GM19043 (cell line): ENCODE data around the gene ELOVL1.
"Not testable (repeated sequence)": the region's sequence is repeated elsewhere in the genome, so short reads cannot be mapped to it uniquely, and the experiment has no call there.

ENCODE experiments used
- ATAC-seq: cut with Tn5 transposase; IDR thresholded peaks from one replicate; pipeline ENCODE4 v1.9.1; 2021; ENCODE audit warnings: low read depth; ENCODE audit not compliant: unreplicated experiment

ELOVL1 gene

DNA sequence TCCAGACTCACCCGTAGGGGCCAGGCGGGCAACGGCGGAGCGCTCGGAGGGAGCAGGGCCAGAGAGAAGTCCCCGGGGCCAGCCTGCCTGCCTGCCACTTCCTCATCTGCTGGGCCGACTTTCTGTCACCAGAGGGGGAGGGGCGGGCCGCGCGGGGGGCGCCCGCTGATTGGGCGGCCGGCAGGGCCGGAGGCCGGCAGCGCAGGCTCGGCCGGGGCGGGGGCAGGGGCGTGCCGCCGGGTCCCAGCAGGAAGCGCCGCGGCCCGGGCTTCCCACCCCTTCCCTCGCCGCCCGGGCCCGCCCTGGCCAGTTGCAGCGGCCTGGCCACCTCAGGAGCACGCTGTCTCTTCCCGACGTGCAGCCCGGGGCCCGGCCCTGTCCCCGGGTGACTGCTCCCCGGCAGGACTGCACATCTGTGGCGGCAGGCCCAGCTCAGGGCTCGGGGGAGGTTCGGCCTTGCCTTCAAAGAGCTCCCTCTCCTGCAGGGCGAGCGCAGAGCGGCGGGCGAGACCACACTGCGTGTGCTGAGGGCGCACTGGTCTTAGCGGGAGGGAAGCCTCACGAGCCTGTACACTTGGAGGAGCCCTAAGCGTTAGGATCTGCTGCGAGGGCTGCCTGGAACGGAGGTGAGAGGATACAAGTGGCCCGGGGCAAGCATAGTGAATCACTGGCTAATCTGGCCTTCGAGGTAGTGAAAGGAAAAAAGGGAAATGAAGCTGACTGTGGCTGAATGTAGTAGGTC is at the start of gene ELOVL1:
Gene ELOVL1 (minus strand): TSS at position 108 of the 742 bp plus-strand sequence. CDS start 2,402 bp downstream, outside the sequence.
- ATAC-seq: peak; percentile 68

DNA sequence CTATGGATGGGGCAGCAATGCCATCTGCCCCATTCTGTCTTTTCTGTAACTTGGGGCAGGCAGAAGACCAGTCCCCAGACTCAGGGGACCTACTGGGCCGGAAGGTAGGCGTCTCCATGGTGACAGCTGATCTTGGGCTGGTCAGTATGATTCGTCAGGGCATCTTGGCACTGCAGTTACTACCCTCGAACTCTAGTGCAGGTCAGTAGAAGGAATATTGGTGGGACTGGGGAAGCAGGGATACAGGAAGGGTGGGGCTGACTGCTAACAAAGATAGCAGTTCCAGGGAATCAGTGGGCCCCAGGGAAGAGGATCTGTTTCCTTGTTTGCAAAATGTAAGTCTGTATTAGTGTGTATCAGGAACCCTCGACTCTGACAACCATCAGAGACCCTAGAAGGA is 48.1 kb upstream of the ELOVL1 start:
- no peak for ATAC-seq

DNA sequence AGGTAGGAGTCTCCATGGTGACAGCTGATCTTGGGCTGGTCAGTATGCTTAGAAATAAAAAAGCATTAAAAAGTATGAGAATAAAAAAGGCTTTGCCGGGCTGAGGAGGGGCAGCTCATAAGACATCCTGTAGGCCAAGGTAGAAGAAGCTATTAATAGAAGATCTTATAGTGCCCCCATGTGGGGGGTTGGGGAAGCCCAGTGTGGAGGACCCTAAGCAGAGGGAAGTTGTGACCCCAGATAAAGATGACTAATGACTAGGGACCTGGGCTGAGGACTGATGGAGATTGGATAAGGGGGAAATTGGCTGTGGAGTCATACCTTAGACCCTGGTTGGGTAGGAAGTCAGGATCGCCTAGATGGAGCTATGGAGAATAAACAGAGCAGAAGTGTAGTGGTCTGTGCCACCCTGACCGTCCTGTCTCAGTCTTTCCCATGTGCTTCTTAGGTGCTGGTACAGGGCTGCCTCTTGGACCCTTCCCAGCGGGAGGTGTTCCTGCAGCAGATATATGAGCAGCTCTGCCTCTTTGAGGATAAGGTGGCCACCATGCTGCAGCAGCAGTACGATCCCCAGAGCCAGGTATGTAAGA is 46.9 kb upstream of the ELOVL1 start:
- no peak for ATAC-seq

DNA sequence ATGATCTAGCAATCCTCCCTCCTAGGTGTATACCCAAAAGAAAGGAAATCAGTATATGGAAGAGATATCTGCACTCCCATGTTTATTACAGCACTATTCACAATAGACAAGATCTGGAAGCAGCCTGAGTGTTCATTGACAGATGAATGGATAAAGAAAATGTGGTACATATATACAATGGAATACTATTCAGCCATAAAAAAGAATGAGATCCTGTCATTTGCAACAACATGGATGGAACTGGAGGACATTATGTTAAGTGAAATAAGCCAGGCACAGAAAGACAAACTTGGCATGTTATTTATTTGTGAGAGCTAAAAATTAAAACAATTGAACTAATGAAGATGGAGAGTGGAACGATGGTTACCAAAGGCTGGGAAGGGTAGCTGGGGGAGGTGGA is 45.6 kb upstream of the ELOVL1 start:
- ATAC-seq: not testable (repeated sequence)

DNA sequence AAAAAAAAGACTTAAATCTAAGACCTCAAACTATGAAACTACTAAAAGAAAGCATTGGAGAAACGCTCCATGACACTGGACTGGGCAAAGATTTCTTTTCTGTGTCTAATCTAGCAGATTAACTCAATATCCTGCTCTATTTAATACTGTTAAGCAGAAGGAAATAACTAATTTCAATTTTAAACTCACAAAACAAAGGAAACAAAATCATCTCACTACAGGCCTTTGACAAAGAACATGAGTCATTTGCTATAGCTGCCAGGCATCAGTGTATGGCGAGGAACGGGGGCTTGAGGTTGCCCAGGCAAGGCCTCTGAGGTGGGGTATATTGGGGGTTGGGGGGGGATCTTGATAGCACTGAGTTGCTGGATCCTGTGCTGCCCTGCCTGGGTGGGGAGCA is 42.8 kb upstream of the ELOVL1 start:
- no peak for ATAC-seq

DNA sequence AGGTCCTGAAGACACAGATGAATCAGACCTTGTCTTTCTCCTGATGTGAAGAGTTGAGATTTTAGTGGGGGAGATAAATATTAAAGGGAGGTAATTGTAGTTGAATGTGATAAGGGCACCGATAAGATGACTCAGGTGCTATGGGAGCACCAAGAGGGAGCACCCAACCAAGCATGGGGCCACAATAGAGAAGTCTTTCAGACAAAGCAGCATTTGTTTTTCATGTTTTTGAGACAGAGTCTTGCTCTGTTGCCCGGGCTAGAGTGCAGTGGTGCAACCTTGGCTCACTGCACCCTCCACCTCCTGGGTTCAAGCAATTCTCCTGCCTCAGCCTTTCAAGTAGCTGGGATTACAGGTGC is 38.0 kb upstream of the ELOVL1 start:
- no peak for ATAC-seq

DNA sequence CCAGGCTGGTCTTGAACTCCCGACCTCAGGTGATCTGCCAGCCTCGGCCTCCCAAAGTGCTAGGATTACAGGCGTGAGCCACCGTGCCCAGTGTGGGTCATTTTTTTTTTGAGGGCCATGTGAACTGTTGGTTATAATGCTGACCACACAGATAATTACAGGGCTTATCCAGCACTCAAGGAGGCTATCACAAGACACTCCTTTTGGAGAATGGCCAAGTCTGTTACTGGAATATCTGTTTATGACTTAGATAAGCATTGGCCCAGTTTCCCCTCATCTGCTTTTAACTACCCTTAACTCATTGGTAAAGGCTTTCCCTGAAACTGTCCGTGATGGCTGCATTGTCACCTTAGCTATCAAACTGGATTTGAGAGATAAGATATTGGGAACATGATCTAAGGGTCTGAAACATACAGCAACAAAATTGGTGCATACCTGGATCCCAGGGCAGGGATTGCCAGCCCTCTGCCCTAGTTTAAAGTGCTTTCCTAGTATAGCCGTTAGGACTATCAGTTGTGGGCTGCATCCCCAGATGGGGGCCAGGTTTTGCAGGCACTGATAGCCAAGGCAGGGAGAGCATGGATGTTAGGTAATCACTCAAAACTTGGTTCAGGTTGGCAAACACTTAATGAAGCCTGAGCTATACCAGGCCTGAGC is 37.5 kb upstream of the ELOVL1 start:
- ATAC-seq: no peak

DNA sequence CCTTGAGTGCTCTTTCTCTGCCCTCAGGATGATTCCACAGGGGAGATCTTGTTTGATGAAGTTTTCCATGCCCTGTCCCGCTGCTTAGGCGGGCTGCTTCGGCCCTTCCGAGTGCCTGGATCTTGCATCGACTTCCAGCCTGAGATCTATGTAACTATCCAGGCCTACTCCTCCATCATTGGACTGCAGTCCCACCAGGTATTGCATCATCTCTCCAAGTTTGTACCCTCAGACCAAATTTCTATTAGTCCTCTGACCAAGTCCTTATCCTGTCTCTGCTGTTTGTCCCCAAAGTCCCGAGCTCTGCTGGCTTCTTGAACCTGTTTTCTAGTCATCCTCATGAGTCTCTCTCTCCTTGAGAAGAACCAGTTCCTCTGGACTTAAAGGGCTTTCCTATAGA is 36.5 kb upstream of the ELOVL1 start:
- no peak for ATAC-seq

DNA sequence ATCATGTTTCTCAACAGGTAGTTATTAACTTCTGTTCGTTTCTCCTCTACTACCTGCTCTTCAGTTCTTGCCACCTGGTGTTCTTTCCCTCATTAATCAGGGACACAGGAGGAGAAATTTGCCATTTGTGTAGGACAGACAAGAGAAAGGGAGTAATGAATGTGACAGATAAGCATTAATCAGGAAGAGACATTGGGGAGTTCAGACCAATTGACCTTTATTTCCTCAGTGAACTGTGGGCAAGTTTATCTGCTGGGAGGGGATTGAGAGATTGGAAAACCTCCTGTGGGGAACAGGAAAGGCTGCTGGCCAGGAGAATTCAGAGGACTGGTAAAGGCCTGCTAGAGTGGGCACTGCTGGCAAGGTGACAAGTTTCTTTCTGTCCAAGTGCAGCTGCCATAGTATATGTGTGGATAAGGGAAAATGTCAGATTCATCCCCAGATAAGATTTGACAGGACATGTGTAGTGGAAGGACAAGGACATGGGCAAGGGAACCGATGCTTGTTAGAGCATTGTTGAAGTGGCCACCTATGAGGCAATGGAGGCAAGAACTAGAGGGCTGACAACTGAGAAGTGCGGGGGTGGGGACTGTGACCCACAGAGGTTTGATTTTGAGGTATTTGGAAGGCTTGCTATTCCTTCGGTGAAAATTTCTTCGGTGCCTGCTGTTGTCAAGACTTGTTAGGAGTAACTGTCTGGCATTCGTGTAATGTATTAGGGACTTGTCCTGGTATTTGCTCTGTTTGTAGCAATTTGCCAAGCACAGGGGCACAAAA is 34.5 kb upstream of the ELOVL1 start:
- ATAC-seq: no peak

DNA sequence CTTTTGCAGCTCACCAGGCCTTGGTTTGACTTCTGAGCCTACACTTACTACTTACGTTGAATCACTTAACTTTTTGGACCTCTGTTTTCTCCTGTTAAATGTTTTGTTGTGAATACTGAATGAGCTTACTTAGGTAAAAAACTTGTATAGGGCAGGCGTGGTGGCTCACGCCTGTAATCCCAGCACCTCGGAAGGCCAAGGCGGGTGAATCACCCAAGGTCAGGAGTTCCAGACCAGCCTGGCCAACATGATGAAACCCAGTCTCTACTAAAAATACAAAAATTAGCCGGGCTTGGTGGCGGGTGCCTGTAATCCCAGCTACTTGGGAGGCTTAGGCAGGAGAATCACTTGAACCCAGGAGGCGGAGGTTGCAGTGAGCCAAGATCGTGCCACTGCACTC is 32.6 kb upstream of the ELOVL1 start:
- not testable (repeated sequence) for ATAC-seq

DNA sequence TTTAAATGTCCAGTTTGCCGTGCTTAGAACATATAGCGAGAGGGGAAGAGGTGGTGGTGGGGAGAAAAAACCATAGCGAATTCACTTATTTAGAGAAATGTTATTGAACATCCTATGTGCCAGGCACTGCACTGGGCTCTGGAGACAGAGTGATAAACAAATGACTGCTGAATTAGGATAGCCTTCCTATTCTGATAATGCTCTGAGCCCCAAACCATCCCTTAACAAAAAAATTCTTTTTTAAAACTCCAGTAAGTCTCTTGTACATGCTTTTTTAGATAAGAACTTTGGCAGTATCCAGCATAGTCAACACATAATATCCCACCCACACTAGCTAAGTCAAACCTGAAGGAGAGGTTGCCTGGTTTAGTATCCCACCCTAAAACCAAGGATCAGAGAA is 30.4 kb upstream of the ELOVL1 start:
- ATAC-seq: no peak

DNA sequence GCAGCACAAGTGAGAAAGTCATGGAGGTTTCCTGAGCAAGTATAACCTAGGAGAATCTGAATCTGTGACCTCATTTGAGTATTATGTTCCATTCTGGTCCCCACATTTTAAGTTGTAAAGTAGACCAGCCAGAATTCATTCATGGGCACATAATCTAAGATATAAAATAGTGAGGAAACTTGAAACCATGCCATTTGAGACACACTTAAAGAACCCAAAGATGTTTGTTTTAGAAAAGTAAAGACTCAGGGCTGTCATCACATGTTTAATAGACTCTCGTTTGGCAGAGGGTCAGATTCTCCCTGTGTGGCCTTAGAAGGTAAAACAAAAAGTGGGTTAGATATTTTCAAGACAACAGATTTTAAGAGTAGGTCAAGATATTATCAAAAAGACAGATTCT is 28.2 kb upstream of the ELOVL1 start:
- ATAC-seq: no peak

DNA sequence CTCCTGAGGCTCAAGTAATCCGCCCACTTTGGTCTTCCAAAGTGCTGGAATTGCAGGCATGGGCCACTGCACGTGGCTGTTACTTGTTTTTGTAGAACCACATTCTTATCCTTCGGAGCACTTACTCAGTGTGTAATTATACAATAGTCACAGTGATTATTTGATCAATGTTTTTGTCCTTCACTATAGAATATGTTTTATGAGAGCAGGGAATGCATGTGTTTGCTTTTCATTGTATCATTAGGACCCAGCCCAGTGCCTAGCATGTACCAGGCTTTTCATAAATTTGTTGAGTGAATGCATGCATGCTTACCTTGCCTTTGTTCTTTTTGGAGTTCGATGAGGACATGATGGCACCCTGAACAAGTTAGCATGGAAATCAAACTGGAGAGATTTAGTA is 27.7 kb upstream of the ELOVL1 start:
- no peak for ATAC-seq

DNA sequence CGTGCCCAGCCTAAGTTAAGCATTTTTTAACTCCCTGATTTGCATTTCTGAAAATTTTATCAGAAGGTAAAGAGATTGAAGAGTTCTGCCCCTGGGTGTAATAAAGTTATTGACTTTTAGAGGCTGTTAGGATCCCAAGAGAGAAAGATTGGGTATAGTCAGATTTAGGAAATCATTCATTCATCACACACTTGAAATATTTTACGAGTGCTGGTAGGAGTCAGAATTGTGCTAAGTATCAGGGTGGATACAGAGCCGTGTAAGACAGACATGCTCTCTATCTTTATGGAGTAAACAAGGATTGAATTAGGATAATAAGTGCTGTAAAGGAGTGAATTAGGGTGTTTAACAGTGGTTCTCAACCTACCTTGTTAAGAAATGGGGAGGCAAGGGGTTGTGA is 24.9 kb upstream of the ELOVL1 start:
- no peak for ATAC-seq

DNA sequence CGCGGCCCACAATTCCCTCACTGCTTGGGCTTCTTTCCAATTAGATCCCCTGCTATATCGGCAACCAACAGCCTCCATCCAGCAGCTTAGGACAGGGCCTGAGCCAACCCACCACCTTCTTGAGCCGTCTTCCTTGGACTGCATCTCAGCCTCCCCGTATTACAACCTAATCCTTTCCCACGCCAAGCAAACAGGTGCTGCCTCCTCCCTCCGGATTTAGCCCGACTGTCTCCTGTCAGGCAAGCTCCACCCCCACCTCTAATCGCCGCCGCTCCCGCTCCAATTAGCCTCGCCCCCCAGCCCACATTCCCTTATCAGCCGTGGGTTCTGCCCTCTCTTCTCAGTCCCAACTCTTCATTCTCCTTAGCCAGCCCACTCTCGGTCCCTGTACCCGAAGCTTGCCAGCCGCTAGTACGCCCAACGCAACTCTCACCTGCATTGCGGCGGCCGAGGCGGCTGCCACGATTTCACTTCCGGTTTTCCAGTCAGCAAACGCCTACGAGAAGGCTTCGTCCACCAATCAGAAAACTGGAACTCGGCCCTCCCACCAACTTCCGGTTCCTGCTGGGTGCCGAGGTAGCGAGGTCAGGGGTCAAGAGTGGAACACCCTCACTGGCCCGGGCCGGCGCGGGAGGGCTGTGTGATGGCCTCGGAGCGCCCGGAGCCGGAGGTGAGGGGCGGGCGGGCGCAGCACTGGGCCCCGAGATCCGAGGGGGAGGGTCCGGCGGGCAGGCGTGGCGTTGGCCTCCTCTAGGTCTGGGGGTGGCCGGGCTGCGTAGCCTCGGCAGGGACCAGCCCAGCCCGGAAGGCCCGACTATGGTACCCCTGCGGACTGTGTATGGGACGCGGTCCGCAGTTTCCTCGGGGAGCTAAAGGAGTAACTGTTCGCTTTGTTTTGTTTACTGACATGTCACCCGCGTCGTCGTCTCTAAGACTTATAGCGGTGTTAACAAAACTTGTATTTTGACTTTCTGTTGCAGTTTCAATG is 21.8 kb upstream of the ELOVL1 start, which contains the start of the genes MED8 and SZT2:
Gene MED8 (minus strand): TSS at position 475 of the 988 bp plus-strand sequence. CDS start 36 bp downstream, at position 439.
Gene SZT2 (plus strand): TSS at position 574 of the 988 bp plus-strand sequence. CDS start 70 bp downstream, at position 644.
- peak; percentile 94 for ATAC-seq

DNA sequence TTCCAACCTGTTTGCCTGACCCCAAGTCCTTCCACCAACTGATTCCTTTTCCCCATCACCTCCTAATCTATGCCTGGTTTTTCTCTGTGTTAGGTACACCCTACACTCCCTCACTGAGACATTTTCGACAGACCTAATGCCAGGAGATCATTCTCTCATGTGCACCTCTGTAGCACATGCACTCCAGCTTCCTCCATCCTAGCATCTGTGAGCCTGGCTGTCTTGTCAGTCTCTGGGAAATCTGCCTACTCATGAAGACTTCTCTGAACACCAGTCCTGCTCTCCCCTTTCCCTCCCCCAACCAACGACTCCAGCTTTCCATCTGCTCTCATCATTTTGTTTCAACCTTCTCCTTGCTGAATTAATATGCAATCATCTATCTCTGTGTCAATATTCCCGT is 20.8 kb upstream of the ELOVL1 start:
- ATAC-seq: no peak

DNA sequence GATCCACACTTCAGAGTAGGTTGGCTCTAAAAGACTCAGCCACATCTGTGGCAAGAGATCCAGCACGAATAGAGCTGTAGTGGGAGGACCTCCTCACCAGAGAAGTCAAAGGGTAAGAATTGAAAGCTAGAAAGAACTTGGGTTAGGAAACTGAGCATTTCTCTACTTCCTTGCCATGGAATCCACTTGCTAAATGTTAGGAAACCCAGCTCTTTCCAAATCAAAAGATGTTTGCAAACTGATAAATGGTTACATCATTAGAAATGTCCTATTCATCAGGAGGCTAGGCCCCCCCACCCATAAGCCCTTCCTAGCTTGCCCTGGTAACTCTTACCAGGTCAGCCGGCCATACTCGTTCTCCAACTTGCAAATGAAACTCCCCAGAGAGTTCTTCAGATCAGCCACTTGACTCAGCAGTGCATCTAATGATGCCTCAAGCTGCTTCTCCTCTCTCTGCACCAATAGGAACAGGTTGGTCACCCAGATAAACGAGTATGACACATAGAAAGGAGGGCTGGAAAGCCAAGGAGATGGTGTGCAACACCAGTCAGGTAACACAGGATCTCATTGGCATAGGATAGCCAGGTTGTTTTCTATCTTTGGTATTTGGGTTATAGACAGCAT is 20.3 kb upstream of the ELOVL1 start:
- ATAC-seq: no peak

DNA sequence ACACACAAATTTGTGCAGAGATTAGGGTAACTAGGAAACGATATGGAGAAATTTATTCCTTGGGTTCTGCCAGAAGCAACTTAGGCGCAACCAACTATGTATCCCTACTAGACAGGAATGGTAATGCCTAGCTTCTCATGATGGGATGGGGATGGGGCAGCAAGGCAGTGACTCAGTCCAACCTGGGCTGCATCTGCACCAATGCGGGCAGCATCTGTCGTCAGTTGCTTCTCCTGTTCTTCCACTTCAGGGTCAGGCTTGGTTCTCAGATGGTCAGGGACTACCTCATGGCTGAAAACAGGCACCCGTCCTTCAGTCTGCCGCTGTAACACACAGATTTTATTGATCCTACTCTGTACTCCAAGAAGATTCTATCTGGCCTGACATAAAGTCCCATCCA is 18.9 kb upstream of the ELOVL1 start:
- no peak for ATAC-seq

DNA sequence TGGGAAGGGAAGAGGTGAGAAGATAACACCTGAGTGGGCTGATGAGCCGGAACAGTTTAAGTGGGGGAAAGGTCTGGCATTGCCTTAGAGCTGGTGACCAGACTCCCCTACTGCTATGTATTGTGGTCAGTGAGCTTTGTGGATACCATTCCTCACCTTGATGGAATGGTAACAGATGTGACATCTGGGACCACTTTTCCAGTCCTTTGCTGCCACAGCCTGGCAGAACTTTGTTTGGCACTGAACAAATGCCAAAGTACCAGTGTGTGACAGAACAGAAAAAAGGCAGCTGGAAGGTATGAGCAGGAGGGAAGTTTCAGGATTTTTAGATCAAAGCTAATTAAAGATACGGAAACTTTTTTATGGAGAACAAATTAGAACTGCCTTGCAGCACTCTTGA is 15.6 kb upstream of the ELOVL1 start:
- ATAC-seq: no peak
